K562 (cell line): ENCODE data around the gene FGR. TPM values are rescaled to one million over a fixed set of nuclear protein-coding genes. Genes with fewer than 3 reads are reported as not detected.

ENCODE experiments used
- CBX5 ChIP-seq: IDR thresholded peaks from 2 replicates; pipeline ENCODE4 v1.6.1; 2014; ENCODE audit warnings: low read depth, borderline replicate concordance
- CUX1 ChIP-seq: fragments of 200-800 bp; sonication (Bioruptor generic); IDR thresholded peaks from 2 replicates; pipeline ENCODE4 v1.6.1; 2016; ENCODE audit warnings: missing genetic modification characterization, missing compliant biosample characterization
- DPF2 ChIP-seq: fragments of 450-650 bp; IDR thresholded peaks from 2 replicates; pipeline ENCODE4 v1.6.1; 2016
- GTF2E2 ChIP-seq: fragments of 200-800 bp; sonication (Bioruptor generic); IDR thresholded peaks from 2 replicates; pipeline ENCODE4 v1.6.1; 2016; ENCODE audit warnings: missing genetic modification characterization, missing compliant biosample characterization
- MTA1 ChIP-seq: fragments of 450-650 bp; IDR thresholded peaks from 2 replicates; pipeline ENCODE4 v1.6.1; 2017; ENCODE audit warnings: borderline replicate concordance
- NFATC3 ChIP-seq: fragments of 450-650 bp; IDR thresholded peaks from 2 replicates; pipeline ENCODE4 v1.6.1; 2017; ENCODE audit warnings: mild to moderate bottlenecking
- PBX2 ChIP-seq, 2 experiments: IDR thresholded peaks in 1 of 2; conservative IDR thresholded peaks in 1 of 2; 2 replicates each; pipeline ENCODE4 v1.6.1; 2016; ENCODE audit warnings: low read depth in 2 of 2, mild to moderate bottlenecking in 1 of 2, missing compliant biosample characterization in 1 of 2, missing genetic modification characterization in 1 of 2, moderate library complexity in 1 of 2
- RB1 ChIP-seq: fragments of 450-650 bp; IDR thresholded peaks from 2 replicates; pipeline ENCODE4 v1.6.1; 2017; ENCODE audit warnings: low read depth, mild to moderate bottlenecking
- RBFOX2 ChIP-seq: fragments of 200-400 bp; formaldehyde crosslinking; IDR thresholded peaks from 2 replicates; pipeline ENCODE4 v1.6.1; 2017; ENCODE audit warnings: low read depth, mild to moderate bottlenecking, low read length, moderate library complexity
- SMAD3 ChIP-seq: fragments of 450-650 bp; formaldehyde crosslinking; conservative IDR thresholded peaks from 2 replicates; pipeline ENCODE4 v1.4.0; 2020; ENCODE audit warnings: mild to moderate bottlenecking
- SMAD4 ChIP-seq: fragments of 250-450 bp; sonication (Bioruptor Pico); conservative IDR thresholded peaks from 2 replicates; pipeline ENCODE4 v1.8.0; 2021; ENCODE audit warnings: inconsistent platforms, mild to moderate bottlenecking, moderate library complexity
- SPI1 ChIP-seq: IDR thresholded peaks from 2 replicates; pipeline ENCODE4 v1.6.1; 2011; ENCODE audit warnings: low read depth, low read length, control low read depth, borderline replicate concordance
- ZBTB5 ChIP-seq: fragments of 450-650 bp; IDR thresholded peaks from 2 replicates; pipeline ENCODE4 v1.6.1; 2017; ENCODE audit warnings: antibody characterized with exemption
- ZNF354B ChIP-seq: fragments of 250-450 bp; sonication (Bioruptor Pico); IDR thresholded peaks from 2 replicates; pipeline ENCODE4 v1.4.0; 2020
- ZNF408 ChIP-seq: fragments of 250-450 bp; sonication (Bioruptor Pico); IDR thresholded peaks from 2 replicates; pipeline ENCODE4 v1.4.0; 2020; ENCODE audit warnings: low read depth, mild to moderate bottlenecking, moderate library complexity
- ZNF431 ChIP-seq: sonication (generic); formaldehyde crosslinking; IDR thresholded peaks from 2 replicates; pipeline ENCODE4 v1.8.0; 2022; ENCODE audit warnings: mild to moderate bottlenecking, missing genetic modification reagents
- ZNF445 ChIP-seq: fragments of 250-450 bp; sonication (Bioruptor Pico); IDR thresholded peaks from 2 replicates; pipeline ENCODE4 v1.4.0; 2020; ENCODE audit warnings: low read depth, mild to moderate bottlenecking, moderate library complexity
- ZNF75A ChIP-seq: fragments of 450-650 bp; formaldehyde crosslinking; IDR thresholded peaks from 2 replicates; pipeline ENCODE4 v1.4.0; 2020; ENCODE audit warnings: mild to moderate bottlenecking
- polyA plus RNA-seq, 8 experiments: library from polyadenylated mRNA; depleted of rRNA in 4 of 8; stranded (reverse) in 5 of 8; unstranded in 3 of 8; fragments of >200 nt; fragmentation: Nextera tagmentation in 2 of 8; fragmentation: Illumina TruSeq in 1 of 8; extraction: Ambion mirVana in 2 of 8; extraction: Trizol in 1 of 8; gene quantifications; 2 replicates each; pipeline versions ENCODE4 v1.2.1 to v1.2.3, GENCODE V29; 2011 to 2014; ENCODE audit warnings: inconsistent platforms in 1 of 8, missing spikeins in 1 of 8
- total RNA-seq, 7 experiments: library from RNA; depleted of rRNA in 6 of 7; stranded (reverse); fragments of >200 nt in 6 of 7; fragmentation: Illumina TruSeq in 2 of 7; extraction: Trizol in 2 of 7; gene quantifications; 2 replicates each; pipeline versions ENCODE4 v1.2.1 to v1.2.3, GENCODE V29; 2011 to 2021; ENCODE audit warnings: low replicate concordance in 1 of 7
- TF ChIP-seq, protein P1 (sequence below): fragments of 450-650 bp; formaldehyde crosslinking; IDR thresholded peaks from 2 replicates; pipeline ENCODE4 v1.4.0; 2022; ENCODE audit warnings: missing genetic modification characterization

FGR gene
- total and polyA plus RNA-seq, 9 of the 15 experiments (the other 6 are each of a cell fraction or from before 2014, with no cell fraction given): 0.04 to 0.11 TPM; not detected in 7

- TF ChIP-seq ZNF431 (CRISPR knock-in tag) (no peak), SPI1 (no peak), CUX1 (CRISPR knock-in tag) (no peak), RB1 (no peak), MTA1 (peak; percentile 93), SMAD4 (CRISPR knock-in tag) (no peak), RBFOX2 (no peak), ZNF75A (no peak), ZNF408 (CRISPR knock-in tag) (no peak), PBX2 (CRISPR knock-in tag; IDR thresholded peaks at IDR 0.05; ENCODE audit: low read depth) (no peak), PBX2 (tag; conservative IDR thresholded peaks at IDR 0.05; ENCODE audit: low read depth) (0 out of 2 replicates have a peak, but pooled peaks have one; percentile 2), SMAD3 (CRISPR knock-in tag) (no peak), ZNF354B (no peak), ZNF445 (CRISPR knock-in tag) (no peak), CBX5 (no peak), DPF2 (peak; percentile 85), GTF2E2 (tag) (no peak), ZBTB5 (no peak), NFATC3 (no peak; the same call in 1 of the 2 replicates)
- TF ChIP-seq, protein P1, sequence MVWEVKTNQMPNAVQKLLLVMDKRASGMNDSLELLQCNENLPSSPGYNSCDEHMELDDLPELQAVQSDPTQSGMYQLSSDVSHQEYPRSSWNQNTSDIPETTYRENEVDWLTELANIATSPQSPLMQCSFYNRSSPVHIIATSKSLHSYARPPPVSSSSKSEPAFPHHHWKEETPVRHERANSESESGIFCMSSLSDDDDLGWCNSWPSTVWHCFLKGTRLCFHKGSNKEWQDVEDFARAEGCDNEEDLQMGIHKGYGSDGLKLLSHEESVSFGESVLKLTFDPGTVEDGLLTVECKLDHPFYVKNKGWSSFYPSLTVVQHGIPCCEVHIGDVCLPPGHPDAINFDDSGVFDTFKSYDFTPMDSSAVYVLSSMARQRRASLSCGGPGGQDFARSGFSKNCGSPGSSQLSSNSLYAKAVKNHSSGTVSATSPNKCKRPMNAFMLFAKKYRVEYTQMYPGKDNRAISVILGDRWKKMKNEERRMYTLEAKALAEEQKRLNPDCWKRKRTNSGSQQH: no peak
Measured at GRCh38 chr1:27666791-27667254, 31.8 kb upstream of the FGR start (continued).
